ENCODE measurements around the gene JUND.
A peak's percentile ranks its signal among the peaks of the same experiment; 100 is the strongest.

DNA sequence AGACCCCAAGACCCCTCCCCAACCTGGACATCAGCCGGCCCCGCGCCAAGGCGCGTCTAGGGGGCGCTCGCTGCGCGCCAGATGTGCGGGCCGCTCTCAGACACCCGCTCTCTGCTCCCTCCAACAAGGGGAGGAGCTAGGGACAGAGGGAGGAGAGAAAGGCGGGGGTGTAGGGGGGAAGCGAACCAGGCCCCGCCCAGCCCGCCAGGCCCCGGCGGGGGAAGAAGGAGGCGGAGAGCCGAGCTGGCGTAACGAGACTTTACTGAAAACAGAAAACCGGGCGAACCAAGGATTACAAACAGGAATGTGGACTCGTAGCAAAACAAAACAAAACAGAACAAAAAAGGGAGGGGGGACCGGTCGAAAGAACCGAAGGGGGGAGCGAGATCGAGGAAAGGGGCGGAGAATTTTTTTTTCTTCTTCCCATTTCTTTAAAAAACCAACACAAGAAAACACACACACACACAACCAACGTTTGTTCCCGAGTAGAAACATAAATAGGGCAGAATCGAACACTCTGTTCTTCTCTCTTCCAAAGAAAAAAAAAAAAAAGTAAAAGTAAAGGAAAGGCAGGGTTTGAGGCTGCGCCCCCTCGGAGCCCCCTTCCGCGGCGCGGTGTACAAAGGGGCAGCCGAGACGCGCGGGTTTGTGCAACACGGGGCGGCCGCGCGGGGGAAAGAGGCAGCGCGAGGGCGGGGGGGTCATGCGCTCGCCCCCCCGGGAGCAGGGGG is 1.7 kb downstream of the JUND start:
- TF ChIP-seq, protein P1, sequence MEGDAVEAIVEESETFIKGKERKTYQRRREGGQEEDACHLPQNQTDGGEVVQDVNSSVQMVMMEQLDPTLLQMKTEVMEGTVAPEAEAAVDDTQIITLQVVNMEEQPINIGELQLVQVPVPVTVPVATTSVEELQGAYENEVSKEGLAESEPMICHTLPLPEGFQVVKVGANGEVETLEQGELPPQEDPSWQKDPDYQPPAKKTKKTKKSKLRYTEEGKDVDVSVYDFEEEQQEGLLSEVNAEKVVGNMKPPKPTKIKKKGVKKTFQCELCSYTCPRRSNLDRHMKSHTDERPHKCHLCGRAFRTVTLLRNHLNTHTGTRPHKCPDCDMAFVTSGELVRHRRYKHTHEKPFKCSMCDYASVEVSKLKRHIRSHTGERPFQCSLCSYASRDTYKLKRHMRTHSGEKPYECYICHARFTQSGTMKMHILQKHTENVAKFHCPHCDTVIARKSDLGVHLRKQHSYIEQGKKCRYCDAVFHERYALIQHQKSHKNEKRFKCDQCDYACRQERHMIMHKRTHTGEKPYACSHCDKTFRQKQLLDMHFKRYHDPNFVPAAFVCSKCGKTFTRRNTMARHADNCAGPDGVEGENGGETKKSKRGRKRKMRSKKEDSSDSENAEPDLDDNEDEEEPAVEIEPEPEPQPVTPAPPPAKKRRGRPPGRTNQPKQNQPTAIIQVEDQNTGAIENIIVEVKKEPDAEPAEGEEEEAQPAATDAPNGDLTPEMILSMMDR (IDR thresholded peaks at IDR 0.05 in 4 of 5, conservative IDR thresholded peaks at IDR 0.05 in 1 of 5): peak; percentile 91 to 95 (median 92)
- TF ChIP-seq POLR2A (IDR thresholded peaks at IDR 0.05): peak; percentile 99

Data from gastrocnemius medialis (tissue), 4 donors.